HFF-Myc (cell line): ENCODE results near the gene S100A7.

Experiments used
- DNase-seq: peaks from one replicate; pipeline ENCODE4 v3.0.0-alpha.2; 2011; ENCODE audit warnings: low read depth; ENCODE audit errors: extremely low read depth
- H3K4me3 ChIP-seq: replicated peaks from 2 replicates; pipeline ENCODE4 v1.5.1; 2011; ENCODE audit warnings: low read depth, mild to moderate bottlenecking, control low read depth, low read length
- TF ChIP-seq, protein P1 (sequence below): IDR thresholded peaks from 2 replicates; pipeline ENCODE4 v1.5.1; 2012; ENCODE audit warnings: mild to moderate bottlenecking, low read depth, low read length, control low read depth; ENCODE audit errors: missing control alignments

The S100A7 gene

DNA sequence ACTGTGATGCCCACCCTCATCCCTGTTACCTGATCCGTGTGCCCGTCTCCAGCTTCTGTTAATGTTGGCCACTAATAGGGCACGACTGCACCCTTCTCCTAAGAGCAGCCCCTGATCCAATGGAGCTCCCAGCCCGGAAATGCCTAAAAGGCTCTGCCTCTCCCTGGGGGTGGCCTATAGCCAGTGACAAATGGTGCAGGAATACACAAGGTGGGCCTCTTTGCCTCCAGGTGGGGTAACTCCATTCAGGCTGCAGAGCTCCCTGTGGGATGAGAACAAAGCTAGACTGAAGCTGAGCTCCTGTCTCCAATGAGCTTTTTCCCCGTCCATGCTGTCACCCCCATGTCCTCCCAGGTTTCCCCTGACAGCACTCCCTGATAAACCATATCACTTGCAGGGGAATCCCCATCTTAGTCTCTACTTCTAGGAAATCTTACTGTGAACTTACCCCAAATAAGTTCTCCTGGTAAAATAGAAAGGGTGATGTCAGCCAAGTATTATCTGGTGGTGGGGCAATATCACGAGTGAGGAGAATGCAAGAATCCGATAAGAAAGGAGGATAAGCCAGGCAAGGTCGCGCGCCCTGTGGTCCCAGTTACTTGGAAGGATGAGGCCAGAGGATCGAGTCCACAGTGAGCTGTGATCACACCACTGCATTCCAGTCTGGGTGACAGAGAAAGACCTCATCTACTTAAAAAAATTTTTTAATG, 25.6 kb downstream of the S100A7 start:
- DNase-seq = no peak
- TF ChIP-seq, protein P1, sequence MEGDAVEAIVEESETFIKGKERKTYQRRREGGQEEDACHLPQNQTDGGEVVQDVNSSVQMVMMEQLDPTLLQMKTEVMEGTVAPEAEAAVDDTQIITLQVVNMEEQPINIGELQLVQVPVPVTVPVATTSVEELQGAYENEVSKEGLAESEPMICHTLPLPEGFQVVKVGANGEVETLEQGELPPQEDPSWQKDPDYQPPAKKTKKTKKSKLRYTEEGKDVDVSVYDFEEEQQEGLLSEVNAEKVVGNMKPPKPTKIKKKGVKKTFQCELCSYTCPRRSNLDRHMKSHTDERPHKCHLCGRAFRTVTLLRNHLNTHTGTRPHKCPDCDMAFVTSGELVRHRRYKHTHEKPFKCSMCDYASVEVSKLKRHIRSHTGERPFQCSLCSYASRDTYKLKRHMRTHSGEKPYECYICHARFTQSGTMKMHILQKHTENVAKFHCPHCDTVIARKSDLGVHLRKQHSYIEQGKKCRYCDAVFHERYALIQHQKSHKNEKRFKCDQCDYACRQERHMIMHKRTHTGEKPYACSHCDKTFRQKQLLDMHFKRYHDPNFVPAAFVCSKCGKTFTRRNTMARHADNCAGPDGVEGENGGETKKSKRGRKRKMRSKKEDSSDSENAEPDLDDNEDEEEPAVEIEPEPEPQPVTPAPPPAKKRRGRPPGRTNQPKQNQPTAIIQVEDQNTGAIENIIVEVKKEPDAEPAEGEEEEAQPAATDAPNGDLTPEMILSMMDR = no peak
- no peak overlapping the region for H3K4me3 ChIP-seq

DNA sequence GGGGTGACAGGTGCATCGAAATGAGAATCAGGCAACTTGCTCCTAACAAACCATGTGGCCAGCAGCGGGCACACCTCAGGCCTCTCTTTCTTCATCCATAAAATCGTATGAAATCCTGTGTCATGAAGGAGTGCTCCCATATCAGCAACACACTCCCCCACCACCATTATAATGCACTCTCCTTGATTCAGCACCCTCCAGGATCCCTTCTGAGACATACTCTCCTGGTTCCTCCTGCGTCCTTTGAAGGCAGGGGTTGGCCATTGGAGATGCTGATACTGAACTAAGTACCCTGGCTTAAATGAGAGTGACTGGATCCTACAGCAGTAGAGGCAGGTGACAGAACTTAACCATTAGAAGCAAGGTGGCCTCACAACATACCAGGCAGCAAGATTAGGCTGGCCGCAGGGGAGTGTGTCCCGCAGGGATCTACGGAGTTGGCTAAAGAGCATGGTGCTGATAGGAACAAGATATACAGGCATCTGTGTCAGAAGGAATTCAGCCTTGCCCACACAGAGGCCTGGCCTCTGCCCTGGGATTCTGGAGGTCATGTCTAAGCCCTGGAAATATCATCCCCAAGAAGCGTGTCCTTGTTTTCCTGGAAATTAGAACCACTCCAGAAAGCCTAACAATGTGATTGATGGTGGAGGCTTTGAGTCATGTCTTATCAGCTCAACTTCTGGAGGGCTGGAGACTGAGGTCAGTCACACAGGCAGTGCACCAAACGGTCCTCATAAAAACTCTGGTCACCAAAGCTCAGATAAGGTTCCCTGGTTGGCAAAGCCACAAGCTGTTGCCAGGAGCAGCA, 27.4 kb downstream of the S100A7 start:
- no peak overlapping the region for H3K4me3 ChIP-seq
- DNase-seq = no peak
- TF ChIP-seq, protein P1 = no peak

DNA sequence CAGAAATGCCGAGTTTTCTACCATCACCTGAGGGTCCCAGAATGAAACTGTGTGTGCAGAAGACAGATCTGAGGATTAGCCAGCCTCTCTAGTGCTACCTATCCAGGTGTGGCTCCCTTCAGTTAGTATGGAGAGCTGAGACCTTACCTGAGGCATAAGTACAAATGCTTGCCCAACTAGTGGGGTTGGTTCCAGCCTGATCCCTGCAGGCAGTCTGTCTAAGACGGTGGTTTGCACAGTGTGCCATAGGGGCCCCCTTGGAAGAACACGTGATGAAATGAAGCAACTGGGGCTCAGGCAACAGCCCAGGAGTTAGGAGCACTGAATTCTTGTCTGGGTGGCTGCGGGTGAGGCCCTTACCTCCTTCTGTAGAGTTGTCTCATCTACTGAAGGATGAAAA, 28.5 kb downstream of the S100A7 start:
- DNase-seq = no peak
- TF ChIP-seq, protein P1 = no peak

DNA sequence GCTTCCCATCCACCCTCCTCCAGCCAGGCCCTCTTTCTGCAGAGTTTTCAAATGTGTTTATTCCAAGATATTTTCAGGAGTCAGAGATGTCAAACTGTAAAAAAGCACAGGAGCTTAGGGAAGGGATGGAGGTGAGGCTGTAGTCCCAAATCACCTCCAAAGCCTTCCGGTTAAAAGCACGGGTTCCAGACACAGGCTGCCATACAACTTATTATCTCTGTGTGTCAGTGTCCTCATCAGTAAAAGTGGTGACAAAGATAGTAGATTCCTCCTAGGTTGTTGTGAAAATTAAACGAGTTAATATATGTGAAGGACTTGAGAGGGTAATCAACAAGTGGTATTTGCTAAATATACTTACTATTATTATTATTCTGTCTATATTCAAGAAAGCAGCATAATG, 29.0 kb downstream of the S100A7 start:
- TF ChIP-seq, protein P1 = no peak
- no peak overlapping the region for H3K4me3 ChIP-seq
- no peak for DNase-seq

More for the DNA sequence above, 28.5 kb downstream of the S100A7 start:
- H3K4me3 ChIP-seq = no peak overlapping the region

DNA sequence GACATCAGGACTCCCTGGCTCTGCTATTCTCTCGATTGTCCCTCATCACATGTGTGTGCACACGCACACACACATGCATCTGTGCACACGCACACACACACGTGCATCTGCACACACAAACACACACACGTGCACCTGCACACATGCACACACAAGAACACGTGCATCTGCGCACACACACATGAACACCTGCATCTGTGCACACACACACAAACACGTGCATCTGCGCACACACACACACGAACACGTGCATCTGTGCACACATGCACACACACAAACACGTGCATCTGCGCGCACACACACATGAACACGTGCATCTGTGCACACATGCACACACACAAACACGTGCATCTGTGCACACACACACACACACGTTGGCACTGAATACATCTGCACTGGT, 29.4 kb downstream of the S100A7 start:
- TF ChIP-seq, protein P1 = no peak
- no peak for DNase-seq
- H3K4me3 ChIP-seq = no peak overlapping the region

DNA sequence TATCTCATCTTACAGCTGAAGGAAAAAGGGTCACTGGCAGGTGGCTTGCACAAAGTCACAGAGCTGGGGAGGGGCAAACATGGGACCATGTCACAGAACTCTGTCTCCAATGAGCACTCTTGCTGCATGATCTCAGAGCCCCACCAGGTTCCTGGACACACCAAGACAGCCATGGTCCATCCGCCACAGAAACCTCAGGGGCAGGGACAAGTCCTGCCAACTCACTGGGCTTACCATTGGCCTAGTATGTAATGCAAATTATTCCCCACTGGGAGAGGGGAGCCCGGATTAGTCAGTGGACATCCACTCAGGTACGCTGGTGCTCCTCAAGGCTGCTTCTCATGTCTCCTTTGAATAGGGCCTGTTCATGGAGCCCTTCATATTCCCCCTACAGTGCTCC, 29.9 kb downstream of the S100A7 start:
- H3K4me3 ChIP-seq = no peak overlapping the region
- TF ChIP-seq, protein P1 = no peak
- no peak for DNase-seq

DNA sequence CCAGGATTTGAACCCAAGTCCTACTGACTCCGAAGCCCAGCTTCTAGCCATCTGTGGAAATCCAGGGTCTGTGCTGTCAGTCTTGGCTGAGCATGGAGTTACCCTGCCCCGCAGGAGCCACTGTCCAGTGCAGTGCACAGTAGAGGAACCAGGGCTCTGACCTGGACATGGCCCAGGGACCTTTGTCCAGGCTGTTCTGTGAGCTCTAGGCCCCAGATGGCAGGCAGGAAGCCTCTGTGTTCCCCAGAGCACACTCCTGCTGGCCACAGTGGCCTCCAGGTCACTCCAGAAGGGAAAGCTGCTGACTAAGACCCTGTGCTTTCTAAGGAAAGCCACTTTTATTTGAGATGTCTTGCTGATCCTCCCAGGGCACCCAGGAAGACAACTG, 30.3 kb downstream of the S100A7 start:
- TF ChIP-seq, protein P1 = no peak
- DNase-seq = no peak
- H3K4me3 ChIP-seq = no peak overlapping the region
